Nephron progenitor cell (in vitro differentiated cells): ENCODE measurements around the gene CCDC187.

Experiments used
- DNase-seq: peaks from one replicate; pipeline ENCODE4 v3.0.0; 2021
- H3K27ac Mint-ChIP-seq: 2 replicates; pipeline ENCODE4 v1.8.0; 2021; ENCODE audit warnings: mild to moderate bottlenecking, moderate library complexity, mixed read lengths
- H3K27me3 Mint-ChIP-seq: 2 replicates; pipeline ENCODE4 v1.8.0; 2021; ENCODE audit warnings: mild to moderate bottlenecking, low read depth, mixed read lengths; ENCODE audit not compliant: poor library complexity
- H3K36me3 Mint-ChIP-seq: 2 replicates; pipeline ENCODE4 v1.8.0; 2021; ENCODE audit warnings: low read depth, mixed read lengths
- H3K4me1 Mint-ChIP-seq: 2 replicates; pipeline ENCODE4 v1.8.0; 2021; ENCODE audit warnings: mixed read lengths
- H3K4me3 Mint-ChIP-seq: 2 replicates; pipeline ENCODE4 v1.8.0; 2021; ENCODE audit warnings: mild to moderate bottlenecking, moderate library complexity, mixed read lengths
- H3K9me3 Mint-ChIP-seq: 2 replicates; pipeline ENCODE4 v1.8.0; 2021; ENCODE audit warnings: mild to moderate bottlenecking, moderate library complexity, mixed read lengths
- TF ChIP-seq, protein P1 (sequence below): fragments of 200-600 bp; sonication (generic); IDR thresholded peaks from 2 replicates; pipeline ENCODE4 v1.5.0; 2021; ENCODE audit warnings: antibody characterized with exemption

The CCDC187 gene

DNA sequence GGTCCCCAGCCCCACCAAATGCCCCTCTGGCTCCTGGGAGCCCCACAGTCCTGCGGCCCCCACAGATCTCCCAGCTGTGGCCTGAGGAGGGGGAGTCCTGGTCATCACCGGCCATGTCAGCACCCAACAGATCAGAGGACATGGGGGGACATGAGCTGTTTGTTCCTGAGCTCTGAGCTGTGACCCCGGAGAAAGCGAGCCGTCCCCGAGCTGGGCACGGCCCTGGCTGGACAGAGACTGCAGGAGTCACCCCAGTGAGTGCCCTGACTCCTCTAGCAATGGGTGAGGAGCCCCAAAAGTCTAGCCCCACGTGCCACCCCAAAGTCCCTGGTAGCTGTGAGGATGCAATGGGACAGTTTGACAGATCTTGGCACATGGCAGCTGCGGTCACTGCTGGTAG, 25.7 kb downstream of the CCDC187 start:
- Mint-ChIP-seq H3K27ac (no peak overlapping the region), H3K4me3 (no peak overlapping the region), H3K36me3 (no peaks in the 10 kb centered on the region), H3K27me3 (peaks cover 43% of the 10 kb centered on the region), H3K9me3 (peaks cover 12% of the 10 kb centered on the region), H3K4me1 (no peaks in the 10 kb centered on the region)
- no peak for DNase-seq
- TF ChIP-seq, protein P1, sequence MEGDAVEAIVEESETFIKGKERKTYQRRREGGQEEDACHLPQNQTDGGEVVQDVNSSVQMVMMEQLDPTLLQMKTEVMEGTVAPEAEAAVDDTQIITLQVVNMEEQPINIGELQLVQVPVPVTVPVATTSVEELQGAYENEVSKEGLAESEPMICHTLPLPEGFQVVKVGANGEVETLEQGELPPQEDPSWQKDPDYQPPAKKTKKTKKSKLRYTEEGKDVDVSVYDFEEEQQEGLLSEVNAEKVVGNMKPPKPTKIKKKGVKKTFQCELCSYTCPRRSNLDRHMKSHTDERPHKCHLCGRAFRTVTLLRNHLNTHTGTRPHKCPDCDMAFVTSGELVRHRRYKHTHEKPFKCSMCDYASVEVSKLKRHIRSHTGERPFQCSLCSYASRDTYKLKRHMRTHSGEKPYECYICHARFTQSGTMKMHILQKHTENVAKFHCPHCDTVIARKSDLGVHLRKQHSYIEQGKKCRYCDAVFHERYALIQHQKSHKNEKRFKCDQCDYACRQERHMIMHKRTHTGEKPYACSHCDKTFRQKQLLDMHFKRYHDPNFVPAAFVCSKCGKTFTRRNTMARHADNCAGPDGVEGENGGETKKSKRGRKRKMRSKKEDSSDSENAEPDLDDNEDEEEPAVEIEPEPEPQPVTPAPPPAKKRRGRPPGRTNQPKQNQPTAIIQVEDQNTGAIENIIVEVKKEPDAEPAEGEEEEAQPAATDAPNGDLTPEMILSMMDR, result no peak

DNA sequence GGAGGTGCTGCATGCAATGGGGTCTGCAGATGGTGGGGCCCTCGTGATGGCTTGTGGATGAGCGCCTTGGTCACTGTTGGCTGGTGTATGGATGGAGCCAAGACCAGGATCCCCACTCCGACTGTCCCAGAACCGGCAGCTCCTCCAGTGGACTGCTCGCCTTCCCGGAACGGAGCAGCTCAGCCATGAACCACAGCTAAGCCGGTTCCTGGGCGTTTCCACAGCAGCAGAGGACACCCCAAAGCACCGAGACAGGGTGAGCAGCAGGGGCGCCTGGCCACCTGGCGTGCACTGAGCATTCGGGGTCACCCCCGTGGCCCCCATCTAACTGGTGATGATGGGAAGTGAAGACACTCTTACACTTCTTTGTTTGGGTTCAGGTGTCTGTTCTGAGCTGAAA, 26.1 kb downstream of the CCDC187 start:
- Mint-ChIP-seq H3K4me3 (no peak overlapping the region), H3K4me1 (no peaks in the 10 kb centered on the region), H3K27ac (no peak overlapping the region), H3K9me3 (peaks cover 12% of the 10 kb centered on the region), H3K36me3 (no peaks in the 10 kb centered on the region), H3K27me3 (peaks cover 47% of the 10 kb centered on the region)
- TF ChIP-seq, protein P1, result no peak
- no peak for DNase-seq

DNA sequence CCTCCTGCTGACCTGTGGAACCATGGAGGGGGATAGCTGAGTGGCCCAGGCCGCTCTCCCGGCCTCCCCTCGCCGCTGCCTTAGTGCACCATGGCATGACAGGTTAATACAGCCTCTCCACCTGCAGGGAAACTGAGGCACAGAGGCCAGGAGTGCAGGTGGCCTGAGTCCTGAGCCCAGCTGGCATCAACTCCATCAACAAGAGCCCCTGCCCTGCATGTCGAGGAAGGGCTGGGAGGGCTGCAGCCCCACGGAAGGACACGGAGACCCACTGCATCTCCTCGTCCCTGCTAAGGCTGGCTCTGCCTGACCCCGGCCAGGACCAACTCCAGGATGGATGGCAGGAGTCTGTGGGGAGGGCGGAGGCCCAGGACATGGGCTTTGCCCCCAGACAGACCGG, 27.2 kb downstream of the CCDC187 start:
- no peaks in the 10 kb centered on the region for H3K36me3 Mint-ChIP-seq
- no peak overlapping the region for H3K27ac Mint-ChIP-seq
- H3K27me3 Mint-ChIP-seq, result peaks cover 54% of the 10 kb centered on the region
- H3K9me3 Mint-ChIP-seq, result peaks cover 12% of the 10 kb centered on the region
- no peaks in the 10 kb centered on the region for H3K4me1 Mint-ChIP-seq
- TF ChIP-seq, protein P1, result no peak
- no peak for DNase-seq
- no peak overlapping the region for H3K4me3 Mint-ChIP-seq

DNA sequence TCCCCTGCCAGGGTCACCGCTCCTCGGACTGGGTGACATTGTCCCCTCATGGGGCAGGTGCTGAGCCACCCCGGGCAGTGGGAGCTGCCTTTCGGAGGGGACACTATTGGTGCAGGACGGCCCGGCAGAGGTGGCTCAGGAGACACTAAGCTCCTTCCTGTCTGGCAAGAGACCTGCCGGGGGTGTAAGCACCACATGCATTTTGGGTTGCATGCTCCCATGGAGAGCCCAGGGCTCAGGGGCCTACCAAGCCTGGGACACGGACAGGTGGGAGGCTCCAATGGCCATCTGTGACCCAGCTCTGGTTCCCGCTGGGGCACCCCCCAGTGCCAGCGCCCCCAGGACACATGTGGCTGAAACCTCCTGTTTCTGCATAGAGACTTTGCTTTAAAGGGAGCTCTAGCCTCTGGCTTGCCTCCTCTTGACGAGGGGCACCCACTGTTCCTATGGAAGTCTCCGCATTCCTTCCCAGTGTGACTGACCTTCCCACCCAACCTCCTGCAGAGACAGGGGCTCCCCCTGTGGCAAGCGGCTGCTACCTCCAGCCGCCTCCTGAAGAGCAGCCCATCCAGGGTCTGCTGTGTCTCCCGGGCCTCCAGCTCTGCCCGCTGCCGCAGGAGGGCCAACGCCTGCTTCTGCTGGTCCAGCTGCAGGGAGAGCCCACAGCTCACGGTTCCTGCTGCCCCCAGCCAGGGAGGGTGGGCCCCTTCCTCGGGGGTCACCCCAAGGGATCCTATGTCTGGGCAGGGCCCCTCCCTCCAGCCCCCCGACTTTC, 28.1 kb downstream of the CCDC187 start:
- Mint-ChIP-seq H3K9me3 (peaks cover 15% of the 10 kb centered on the region), H3K4me3 (no peak overlapping the region), H3K27me3 (peaks cover 59% of the 10 kb centered on the region), H3K36me3 (no peaks in the 10 kb centered on the region), H3K4me1 (no peaks in the 10 kb centered on the region), H3K27ac (no peak overlapping the region)
- DNase-seq, result no peak
- TF ChIP-seq, protein P1, result no peak

DNA sequence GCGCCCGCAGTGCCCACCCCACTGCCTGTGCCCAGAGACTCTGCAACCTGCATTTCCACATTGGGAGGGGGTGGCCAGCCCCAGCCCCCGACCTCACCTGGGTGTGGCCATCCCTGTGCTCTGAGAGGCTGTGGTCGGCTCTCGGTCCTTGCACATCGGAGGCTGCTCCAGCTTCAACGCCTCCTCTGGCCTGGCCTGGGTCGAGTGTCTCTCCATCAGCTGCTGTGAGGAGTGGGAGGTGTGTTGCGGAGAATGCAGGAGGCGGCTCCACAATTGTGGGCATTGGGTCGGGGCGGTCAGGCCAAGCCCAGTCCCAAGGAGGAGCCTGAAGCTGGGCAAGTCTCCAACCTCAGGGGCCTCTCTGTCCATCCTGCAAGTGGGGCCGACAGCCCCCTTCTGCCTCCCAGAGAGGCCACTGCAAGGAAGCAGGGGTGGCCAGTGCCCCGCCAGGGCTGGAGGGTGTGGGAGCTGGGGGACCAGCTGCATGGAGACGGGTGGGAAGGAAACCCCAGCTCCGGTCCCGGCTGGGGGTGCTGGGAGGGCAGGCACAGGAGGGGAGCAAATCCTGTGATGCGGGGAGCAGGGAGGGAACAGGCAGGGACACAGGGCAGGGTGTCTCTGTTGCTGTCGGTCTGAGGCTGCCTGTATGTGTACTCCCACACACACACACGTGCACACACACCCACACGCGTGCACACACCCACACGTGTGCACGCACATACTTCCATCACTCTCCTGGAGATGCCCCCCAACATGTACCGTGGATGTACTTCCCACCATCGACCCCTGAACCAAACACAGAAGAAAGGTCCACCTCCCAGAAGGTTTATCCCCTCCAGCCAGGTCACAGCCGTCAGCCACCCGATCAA, 28.9 kb downstream of the CCDC187 start:
- no peaks in the 10 kb centered on the region for H3K36me3 Mint-ChIP-seq
- TF ChIP-seq, protein P1, result no peak
- peaks cover 15% of the 10 kb centered on the region for H3K9me3 Mint-ChIP-seq
- peaks cover 4% of the 10 kb centered on the region for H3K4me1 Mint-ChIP-seq
- peaks cover 63% of the 10 kb centered on the region for H3K27me3 Mint-ChIP-seq
- H3K4me3 Mint-ChIP-seq, result no peak overlapping the region
- no peak overlapping the region for H3K27ac Mint-ChIP-seq
- DNase-seq, result no peak
